Neuronal stem cell (in vitro differentiated cells): ENCODE measurements around the gene PPP1R14D.

ENCODE experiments used
- DNase-seq: peaks from one replicate; pipeline ENCODE4 v3.0.0-alpha.2; 2013; ENCODE audit warnings: low spot score
- H2AFZ ChIP-seq: one replicate; pipeline ENCODE4 v1.6.1; 2013; ENCODE audit warnings: mild to moderate bottlenecking, low read length, inconsistent platforms
- H2AK5ac ChIP-seq: 2 replicates; pipeline ENCODE4 v1.6.1; 2013; ENCODE audit warnings: low read depth, mild to moderate bottlenecking, inconsistent platforms, low read length, moderate library complexity, mixed read lengths
- H2BK120ac ChIP-seq: 2 replicates; pipeline ENCODE4 v1.6.1; 2013; ENCODE audit warnings: low read depth, mild to moderate bottlenecking, inconsistent platforms, low read length, moderate library complexity, mixed read lengths
- H2BK12ac ChIP-seq: one replicate; pipeline ENCODE4 v1.6.1; 2013; ENCODE audit warnings: low read length, inconsistent platforms
- H2BK15ac ChIP-seq: 2 replicates; pipeline ENCODE4 v1.6.1; 2013; ENCODE audit warnings: mild to moderate bottlenecking, low read length, inconsistent platforms, mixed read lengths
- H2BK5ac ChIP-seq: one replicate; pipeline ENCODE4 v1.6.1; 2013; ENCODE audit warnings: inconsistent platforms, mild to moderate bottlenecking, low read length, moderate library complexity
- H3K14ac ChIP-seq: one replicate; pipeline ENCODE4 v1.6.1; 2013; ENCODE audit warnings: low read length, inconsistent platforms
- H3K18ac ChIP-seq: 2 replicates; pipeline ENCODE4 v1.6.1; 2013; ENCODE audit warnings: low read length, inconsistent platforms
- H3K23ac ChIP-seq: 2 replicates; pipeline ENCODE4 v1.6.1; 2013; ENCODE audit warnings: low read depth, mild to moderate bottlenecking, mixed read lengths, low read length, inconsistent platforms; ENCODE audit not compliant: poor library complexity
- H3K27ac ChIP-seq: replicated peaks from 3 replicates; pipeline ENCODE4 v1.5.1; 2013; ENCODE audit warnings: low read length, inconsistent platforms
- H3K27me3 ChIP-seq, 3 experiments: 2 replicates each; pipeline ENCODE4 v1.6.1; 2013; ENCODE audit warnings: low read length in 3 of 3, mild to moderate bottlenecking in 2 of 3, inconsistent platforms in 1 of 3, low read depth in 1 of 3, mixed read lengths in 1 of 3, moderate library complexity in 1 of 3; ENCODE audit not compliant: control insufficient read depth in 3 of 3, insufficient read depth in 3 of 3
- H3K36me3 ChIP-seq, 2 donors: replicated peaks in 1 of 2; 2 replicates each; pipeline ENCODE4 v1.6.1; 2013; ENCODE audit warnings: low read length in 2 of 2; ENCODE audit not compliant: control insufficient read depth in 2 of 2, insufficient read depth in 2 of 2
- H3K4ac ChIP-seq: 2 replicates; pipeline ENCODE4 v1.6.1; 2013; ENCODE audit warnings: inconsistent platforms, mild to moderate bottlenecking, low read length, moderate library complexity
- H3K4me1 ChIP-seq, 2 donors: 1 replicate in 1 of 2; 2 replicates in 1 of 2; pipeline ENCODE4 v1.6.1; 2013; ENCODE audit warnings: low read length in 2 of 2, low read depth in 1 of 2; ENCODE audit not compliant: control insufficient read depth in 2 of 2, insufficient read depth in 1 of 2
- H3K4me2 ChIP-seq: one replicate; pipeline ENCODE4 v1.6.1; 2013; ENCODE audit warnings: mild to moderate bottlenecking, low read length, inconsistent platforms; ENCODE audit not compliant: insufficient read depth, poor library complexity, severe bottlenecking
- H3K4me3 ChIP-seq, 2 donors: 2 replicates each; pipeline ENCODE4 v1.5.1; 2013; ENCODE audit warnings: low read length in 2 of 2, mild to moderate bottlenecking in 2 of 2, inconsistent platforms in 1 of 2, moderate library complexity in 1 of 2
- H3K79me1 ChIP-seq: one replicate; pipeline ENCODE4 v1.6.1; 2013; ENCODE audit warnings: low read depth, mild to moderate bottlenecking, inconsistent platforms, low read length, moderate library complexity
- H3K9ac ChIP-seq: one replicate; pipeline ENCODE4 v1.6.1; 2013; ENCODE audit warnings: mild to moderate bottlenecking, low read depth, low read length, inconsistent platforms; ENCODE audit not compliant: poor library complexity
- H3K9me3 ChIP-seq, 2 donors: replicated peaks in 1 of 2; 2 replicates each; pipeline versions ENCODE3 to v1.6.1; 2013; ENCODE audit warnings: low read length in 2 of 2, mild to moderate bottlenecking in 2 of 2, inconsistent platforms in 1 of 2, low read depth in 1 of 2, mixed read lengths in 1 of 2, moderate library complexity in 1 of 2; ENCODE audit not compliant: control insufficient read depth in 2 of 2, insufficient read depth in 1 of 2
- H4K8ac ChIP-seq: one replicate; pipeline ENCODE4 v1.6.1; 2013; ENCODE audit warnings: low read depth, mild to moderate bottlenecking, inconsistent platforms, low read length, moderate library complexity
- H4K91ac ChIP-seq: one replicate; pipeline ENCODE4 v1.6.1; 2013; ENCODE audit warnings: low read length, low read depth, mild to moderate bottlenecking, inconsistent platforms; ENCODE audit not compliant: poor library complexity
- WGBS, 2 donors: extraction: QIAGEN DNeasy Blood & Tissue Kit; methylation state at CpG; one replicate each; pipeline ENCODE4 v1.1.7; 2013; ENCODE audit warnings: missing lambda C conversion rate in 2 of 2, mixed read lengths in 1 of 2; ENCODE audit not compliant: insufficient read length in 2 of 2, insufficient replicate concordance in 1 of 2; ENCODE audit errors: extremely low coverage in 2 of 2; 5-methylcytosine and 5-hydroxymethylcytosine counted together

PPP1R14D gene

GRCh38 chr15:40789119-40789518 is 39.4 kb downstream of the PPP1R14D start:
- no peak overlapping the region for H3K4me3 ChIP-seq
- H2BK5ac ChIP-seq = no peak overlapping the region
- no peak overlapping the region for H3K18ac ChIP-seq
- H3K79me1 ChIP-seq = peaks cover 1% of the 10 kb centered on the region
- H3K4me2 ChIP-seq = no peak overlapping the region
- H3K14ac ChIP-seq = no peak overlapping the region
- H2BK15ac ChIP-seq = no peak overlapping the region
- DNase-seq = no peak
- H3K9me3 ChIP-seq = no peaks in the 10 kb centered on the region
- no peak overlapping the region for H3K4ac ChIP-seq
- peaks cover 0 to 12% of the 10 kb centered on the region in 2 donors for H3K36me3 ChIP-seq
- H4K91ac ChIP-seq = no peak overlapping the region
- H3K27me3 ChIP-seq = no peaks in the 10 kb centered on the region
- H3K23ac ChIP-seq = no peak overlapping the region
- no peak overlapping the region for H2BK120ac ChIP-seq
- H3K4me1 ChIP-seq = peaks cover 0 to 2% of the 10 kb centered on the region in 2 donors
- no peak overlapping the region for H3K9ac ChIP-seq
- H2AK5ac ChIP-seq = peak overlapping the region; percentile 13
- no CpG with 5 or more reads among the region's 5 CpGs for whole genome bisulfite sequencing, 2 donors
- H3K27ac ChIP-seq = no peak overlapping the region
- no peak overlapping the region for H2BK12ac ChIP-seq
- no peak overlapping the region for H2AFZ ChIP-seq
- no peak overlapping the region for H4K8ac ChIP-seq

DNA sequence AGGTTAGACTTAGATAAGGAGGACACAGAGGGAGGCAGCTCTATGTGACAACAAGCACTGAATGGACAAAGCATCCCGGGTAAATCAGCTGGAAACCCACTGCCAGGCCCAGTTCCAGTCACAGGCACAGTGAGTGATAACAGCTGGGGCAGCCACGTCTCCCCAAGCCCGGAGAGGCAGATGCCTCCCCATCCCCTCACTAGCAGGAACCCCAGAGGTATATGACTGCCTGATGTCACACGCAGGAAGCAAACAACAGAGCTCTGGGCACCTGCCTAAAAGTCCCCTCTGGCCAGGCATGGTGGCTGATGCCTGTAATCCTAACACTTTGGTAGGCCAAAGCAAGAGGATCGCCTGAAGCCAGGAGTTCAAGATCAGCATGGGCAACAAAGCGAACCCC is 40.5 kb downstream of the PPP1R14D start:
- no CpG with 5 or more reads among the region's 6 CpGs for WGBS, 2 donors

DNA sequence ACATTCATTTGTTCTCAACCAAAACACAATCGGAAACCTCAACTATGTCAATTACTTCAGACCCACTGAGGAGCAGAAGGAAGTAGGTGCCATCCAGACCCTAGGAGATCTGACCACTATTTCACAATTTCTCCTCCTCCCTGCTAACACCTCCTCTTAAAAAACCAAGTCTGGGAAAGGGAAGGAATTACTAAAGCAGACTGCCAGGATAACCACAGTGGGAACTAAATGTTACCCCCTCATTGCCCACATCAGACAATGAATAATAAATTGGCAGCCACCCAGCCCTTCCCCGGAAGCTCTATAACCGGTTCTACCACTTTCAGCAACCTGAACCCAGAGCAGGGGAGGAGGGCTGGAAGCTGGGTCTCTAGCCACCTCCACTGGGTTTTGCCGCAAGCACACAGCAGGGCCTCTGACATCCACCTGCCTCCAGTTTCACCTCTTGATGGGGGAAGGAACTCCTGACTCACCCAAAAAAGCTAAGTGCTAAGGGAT is 41.1 kb downstream of the PPP1R14D start:
- no peak overlapping the region for H3K9ac ChIP-seq

More for the DNA sequence above, 40.5 kb downstream of the PPP1R14D start:
- Histone ChIP-seq H3K4me2 (no peak overlapping the region), H4K8ac (no peak overlapping the region), H2BK120ac (no peak overlapping the region), H2BK12ac (no peak overlapping the region), H3K14ac (no peak overlapping the region), H2BK15ac (no peak overlapping the region), H3K23ac (no peak overlapping the region), H3K79me1 (peaks cover 1% of the 10 kb centered on the region), H3K4me1 (peaks cover 0 to 2% of the 10 kb centered on the region in 2 donors), H2AFZ (no peak overlapping the region), H3K9ac (peak overlapping the region; percentile 50), H3K27ac (no peak overlapping the region), H3K18ac (no peak overlapping the region), H2AK5ac (no peak overlapping the region), H3K9me3 (no peaks in the 10 kb centered on the region), H4K91ac (no peak overlapping the region), H2BK5ac (no peak overlapping the region), H3K36me3 (peaks cover 0 to 12% of the 10 kb centered on the region in 2 donors), H3K4ac (no peak overlapping the region), H3K27me3 (no peaks in the 10 kb centered on the region), H3K4me3 (no peak overlapping the region)
- no peak for DNase-seq

DNA sequence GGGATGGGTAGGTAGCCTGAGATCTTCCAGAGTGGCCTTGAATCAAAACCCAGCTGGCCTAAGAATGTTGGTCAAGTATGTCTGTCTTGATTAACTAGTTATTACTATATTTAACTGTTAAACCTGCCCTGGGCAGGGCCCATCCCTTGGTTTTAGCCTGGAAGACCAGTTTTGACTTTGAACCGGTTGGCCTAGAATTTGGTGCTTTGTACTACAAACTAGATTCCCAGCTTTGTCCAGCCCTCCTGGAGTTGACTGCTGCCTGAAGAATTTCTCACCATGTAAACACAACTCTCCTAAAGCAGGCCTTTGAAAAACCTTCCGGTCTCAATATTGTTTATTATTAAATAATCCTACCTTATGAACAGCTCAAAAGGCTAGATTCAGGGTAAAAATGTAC is 42.7 kb downstream of the PPP1R14D start:
- no peak overlapping the region for H3K27ac ChIP-seq
- no peak overlapping the region for H2BK12ac ChIP-seq
- no peak overlapping the region for H3K18ac ChIP-seq
- H2BK5ac ChIP-seq = no peak overlapping the region
- no peak overlapping the region for H2AK5ac ChIP-seq
- no peak overlapping the region for H3K23ac ChIP-seq
- peaks cover 0 to 3% of the 10 kb centered on the region in 2 donors for H3K36me3 ChIP-seq
- H4K91ac ChIP-seq = no peak overlapping the region
- H3K9me3 ChIP-seq = no peaks in the 10 kb centered on the region
- H3K4ac ChIP-seq = no peak overlapping the region
- peaks cover 1% of the 10 kb centered on the region for H3K79me1 ChIP-seq
- DNase-seq = no peak
- no peak overlapping the region for H3K9ac ChIP-seq
- H2BK15ac ChIP-seq = no peak overlapping the region
- no peak overlapping the region for H3K14ac ChIP-seq
- H4K8ac ChIP-seq = no peak overlapping the region
- H3K4me1 ChIP-seq = peaks cover 0 to 2% of the 10 kb centered on the region in 2 donors
- H2AFZ ChIP-seq = no peak overlapping the region
- no peak overlapping the region for H2BK120ac ChIP-seq
- H3K4me2 ChIP-seq = no peak overlapping the region
- no CpG with 5 or more reads among the region's 2 CpGs for WGBS, 2 donors
- no peak overlapping the region for H3K4me3 ChIP-seq
- H3K27me3 ChIP-seq = no peaks in the 10 kb centered on the region

More for the DNA sequence above, 41.1 kb downstream of the PPP1R14D start:
- Histone ChIP-seq H3K9me3 (no peaks in the 10 kb centered on the region), H3K27me3 (no peaks in the 10 kb centered on the region), H3K36me3 (peaks cover 0 to 9% of the 10 kb centered on the region in 2 donors), H2BK12ac (no peak overlapping the region), H3K4me1 (peaks cover 0 to 2% of the 10 kb centered on the region in 2 donors), H4K91ac (no peak overlapping the region), H2AK5ac (no peak overlapping the region), H2BK15ac (no peak overlapping the region), H4K8ac (no peak overlapping the region), H3K79me1 (peaks cover 1% of the 10 kb centered on the region), H3K23ac (no peak overlapping the region), H3K27ac (no peak overlapping the region), H2BK5ac (no peak overlapping the region), H3K14ac (no peak overlapping the region), H3K18ac (no peak overlapping the region), H3K4ac (no peak overlapping the region), H3K4me2 (no peak overlapping the region), H3K4me3 (no peak overlapping the region), H2AFZ (no peak overlapping the region), H2BK120ac (no peak overlapping the region)
- DNase-seq = no peak
- WGBS, 2 donors = no CpG with 5 or more reads among the region's 4 CpGs
